Activated T-cell treated with anti-CD3 and anti-CD28 coated beads, Interleukin-2, amount 50 U/mL, for 1 hour (primary cell): Measurements from ENCODE around the gene FCER1G.
"Not testable (repeated sequence)": the region's sequence is repeated elsewhere in the genome, so short reads cannot be mapped to it uniquely, and the experiment has no call there.

Experiments used
- DNase-seq: peaks from one replicate; pipeline ENCODE4 v3.0.0-alpha.2; 2020

Gene FCER1G

GRCh38 chr1:161209790-161210409 lies 5.2 kb upstream of the FCER1G start:
- DNase-seq: peak; percentile 72

- DNase-seq: no peak
Observed at GRCh38 chr1:161214369-161214768, 726 bp upstream of the FCER1G start.

GRCh38 chr1:161216945-161217712 lies 2.0 kb downstream of the FCER1G start:
- DNase-seq: no peak

GRCh38 chr1:161217831-161218230 lies 2.7 kb downstream of the FCER1G start:
- no peak for DNase-seq

GRCh38 chr1:161218301-161219077 lies 3.4 kb downstream of the FCER1G start:
- no peak for DNase-seq

- DNase-seq: no peak
Observed at GRCh38 chr1:161219078-161219892, 4.2 kb downstream of the FCER1G start.

- no peak for DNase-seq
Observed at GRCh38 chr1:161220002-161220401, 4.9 kb downstream of the FCER1G start.

- DNase-seq: no peak
Observed at GRCh38 chr1:161222175-161223019, 7.3 kb downstream of the FCER1G start.

GRCh38 chr1:161223805-161224694 lies 9.0 kb downstream of the FCER1G start:
- DNase-seq: no peak

GRCh38 chr1:161224695-161225087 lies 9.6 kb downstream of the FCER1G start:
- not testable (repeated sequence) for DNase-seq

GRCh38 chr1:161225178-161225533 lies 10.1 kb downstream of the FCER1G start:
- DNase-seq: no peak

- peak; percentile 85 for DNase-seq
Observed at GRCh38 chr1:161225534-161226319, 10.6 kb downstream of the FCER1G start, which contains the start of gene TOMM40L. Gene TOMM40L, plus strand, starts transcription at chr1:161226060. Its CDS starts 430 bp downstream, at chr1:161226490.

GRCh38 chr1:161226320-161226711 lies 11.2 kb downstream of the FCER1G start:
- DNase-seq: no peak

- DNase-seq: no peak
Observed at GRCh38 chr1:161226759-161227158, 11.7 kb downstream of the FCER1G start.

GRCh38 chr1:161227196-161227871 lies 12.2 kb downstream of the FCER1G start:
- peak; percentile 88 for DNase-seq

- DNase-seq: no peak
Observed at GRCh38 chr1:161228032-161228431, 12.9 kb downstream of the FCER1G start.

GRCh38 chr1:161229896-161230295 lies 14.8 kb downstream of the FCER1G start:
- DNase-seq: no peak

- DNase-seq: no peak
Observed at GRCh38 chr1:161230762-161231161, 15.7 kb downstream of the FCER1G start.

GRCh38 chr1:161233102-161233501 lies 18.0 kb downstream of the FCER1G start:
- DNase-seq: no peak
